OCI-LY7 (cell line): ENCODE data around the gene CFAP157.

Experiments
- EZH2phosphoT487 ChIP-seq: fragments of 200-600 bp; sonication (generic); IDR thresholded peaks from 2 replicates; pipeline ENCODE4 v1.6.1; 2018; ENCODE audit warnings: low read depth, borderline replicate concordance, mild to moderate bottlenecking, mixed run types, antibody characterized with exemption, low read length, moderate library complexity, mixed read lengths
- TF ChIP-seq, protein P1 (sequence below): fragments of 200-600 bp; sonication (generic); conservative IDR thresholded peaks from 2 replicates; pipeline ENCODE4 v1.5.1; 2014; ENCODE audit warnings: mild to moderate bottlenecking, antibody characterized with exemption, low read length, moderate library complexity, mixed read lengths

DNA sequence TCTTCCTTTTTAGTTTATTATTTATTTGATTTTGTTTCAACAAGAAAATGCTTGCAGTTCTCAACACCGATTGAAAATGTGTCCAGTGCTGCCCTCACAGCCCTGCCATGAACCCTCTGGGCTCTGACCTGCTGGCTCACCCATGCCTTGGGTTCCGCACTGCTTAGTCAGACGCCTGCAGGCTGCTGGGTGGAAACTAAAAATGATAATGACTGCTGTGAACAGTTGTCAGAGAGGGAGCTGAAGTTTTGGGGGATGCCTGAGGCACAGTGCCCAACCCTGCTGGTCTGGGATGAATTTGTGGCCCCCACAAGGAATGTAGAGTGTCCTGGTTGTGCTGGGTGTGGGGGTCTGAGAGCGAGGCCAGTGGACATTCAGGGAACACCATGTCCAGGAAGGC, 22.2 kb upstream of the CFAP157 start:
- TF ChIP-seq, protein P1, sequence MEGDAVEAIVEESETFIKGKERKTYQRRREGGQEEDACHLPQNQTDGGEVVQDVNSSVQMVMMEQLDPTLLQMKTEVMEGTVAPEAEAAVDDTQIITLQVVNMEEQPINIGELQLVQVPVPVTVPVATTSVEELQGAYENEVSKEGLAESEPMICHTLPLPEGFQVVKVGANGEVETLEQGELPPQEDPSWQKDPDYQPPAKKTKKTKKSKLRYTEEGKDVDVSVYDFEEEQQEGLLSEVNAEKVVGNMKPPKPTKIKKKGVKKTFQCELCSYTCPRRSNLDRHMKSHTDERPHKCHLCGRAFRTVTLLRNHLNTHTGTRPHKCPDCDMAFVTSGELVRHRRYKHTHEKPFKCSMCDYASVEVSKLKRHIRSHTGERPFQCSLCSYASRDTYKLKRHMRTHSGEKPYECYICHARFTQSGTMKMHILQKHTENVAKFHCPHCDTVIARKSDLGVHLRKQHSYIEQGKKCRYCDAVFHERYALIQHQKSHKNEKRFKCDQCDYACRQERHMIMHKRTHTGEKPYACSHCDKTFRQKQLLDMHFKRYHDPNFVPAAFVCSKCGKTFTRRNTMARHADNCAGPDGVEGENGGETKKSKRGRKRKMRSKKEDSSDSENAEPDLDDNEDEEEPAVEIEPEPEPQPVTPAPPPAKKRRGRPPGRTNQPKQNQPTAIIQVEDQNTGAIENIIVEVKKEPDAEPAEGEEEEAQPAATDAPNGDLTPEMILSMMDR: no peak
- no peak for TF ChIP-seq EZH2phosphoT487
